GM19372 (cell line): ENCODE results near the gene TRIM7.
"Not testable (repeated sequence)": the region's sequence is repeated elsewhere in the genome, so short reads cannot be mapped to it uniquely, and the experiment has no call there.

Experiments used
- ATAC-seq: cut with Tn5 transposase; IDR thresholded peaks from one replicate; pipeline ENCODE4 v1.9.1; 2021; ENCODE audit warnings: mild to moderate bottlenecking, low read depth, moderate library complexity; ENCODE audit not compliant: unreplicated experiment

TRIM7 gene

DNA sequence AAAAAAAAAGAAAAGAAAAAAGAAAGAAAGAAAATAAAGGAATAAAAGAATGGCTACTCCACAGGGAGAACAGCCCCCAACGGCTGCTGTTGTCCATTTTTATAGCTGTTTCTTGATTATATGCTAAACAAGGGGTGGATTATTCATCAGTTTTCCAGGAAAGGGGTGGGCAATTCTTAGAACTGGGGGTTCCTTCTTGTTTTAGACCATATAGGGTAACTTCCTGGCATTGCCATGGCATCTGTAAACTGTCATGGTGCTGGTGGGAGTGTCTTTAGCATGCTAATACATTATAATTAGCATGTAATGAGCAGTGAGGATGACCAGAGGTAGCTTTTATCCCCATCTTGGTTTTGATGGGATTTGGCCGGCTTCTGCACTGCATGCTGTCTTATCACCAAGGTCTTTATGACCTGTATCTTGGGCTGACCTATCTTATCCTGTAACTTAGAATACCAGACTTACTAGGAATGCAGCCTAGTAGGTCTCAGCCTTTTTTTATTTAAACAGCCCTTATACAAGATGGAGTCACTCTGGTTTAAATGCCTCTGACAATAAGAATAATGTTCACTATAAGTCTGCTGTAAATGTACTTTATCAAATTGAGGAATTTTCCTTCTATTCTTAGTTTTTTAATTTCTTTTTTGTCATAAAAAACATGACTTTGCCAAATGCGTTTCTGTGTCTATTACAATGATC is 28.6 kb downstream of the TRIM7 start:
- ATAC-seq = no peak

DNA sequence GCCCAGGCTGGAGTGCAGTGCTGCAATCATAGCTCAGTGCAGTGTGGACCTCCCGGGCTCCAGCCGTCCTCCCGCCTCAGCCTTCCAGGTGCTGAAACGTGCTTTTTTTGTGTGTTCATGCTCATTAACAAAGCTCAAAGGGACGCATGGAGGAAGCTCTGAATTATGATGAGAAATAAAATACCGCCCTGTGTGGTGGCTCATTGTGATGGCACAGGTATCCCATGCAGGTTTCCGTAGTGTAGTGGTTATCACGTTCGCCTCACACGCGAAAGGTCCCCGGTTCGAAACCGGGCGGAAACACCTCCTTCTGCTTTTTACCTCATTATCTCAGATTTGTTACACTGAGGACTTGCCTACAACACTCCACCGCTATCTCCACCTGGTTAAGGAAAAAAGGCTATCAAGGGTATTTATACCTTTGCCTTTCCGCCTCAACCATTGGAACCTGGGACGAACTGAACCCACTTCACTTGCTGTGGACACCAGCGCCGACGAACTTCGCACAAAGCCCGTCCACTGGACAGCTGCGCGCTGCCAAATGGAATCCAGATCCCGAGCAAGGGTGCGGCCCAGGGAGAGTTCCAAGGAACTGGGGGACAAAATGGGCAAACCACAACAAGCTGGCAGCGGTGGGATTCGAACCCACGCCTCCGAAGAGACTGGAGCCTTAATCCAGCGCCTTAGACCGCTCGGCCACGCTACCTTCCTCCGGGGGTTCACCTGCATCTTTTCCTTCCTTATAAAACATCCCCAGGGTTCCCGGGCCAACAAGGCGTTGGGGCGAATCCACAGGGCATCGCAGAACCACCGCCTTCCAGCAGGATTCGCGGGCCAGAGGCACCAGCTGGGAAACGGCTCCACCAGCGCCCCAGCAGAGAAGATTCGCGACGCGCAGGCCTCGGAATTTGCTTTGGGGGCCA is 31.3 kb downstream of the TRIM7 start:
- ATAC-seq = peak; percentile 58

DNA sequence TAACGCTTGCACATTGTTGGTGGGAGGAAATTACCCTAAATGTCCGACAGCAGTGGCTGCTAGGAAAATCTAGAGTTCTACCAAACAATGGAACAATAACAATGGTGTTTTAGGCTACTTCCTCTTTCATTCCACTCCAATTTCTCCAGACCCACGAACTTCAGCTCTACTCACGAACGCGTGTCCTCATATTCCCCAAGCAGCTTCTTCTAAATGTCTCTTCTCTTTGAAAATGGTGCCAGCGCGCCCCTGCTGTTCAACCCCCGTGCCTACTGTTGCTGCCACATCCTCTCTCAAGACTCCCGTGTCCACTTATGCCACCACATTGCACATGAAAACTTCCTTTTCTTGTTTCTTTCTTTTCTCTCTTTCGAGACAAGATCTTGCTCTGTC is 32.0 kb downstream of the TRIM7 start:
- no peak for ATAC-seq

DNA sequence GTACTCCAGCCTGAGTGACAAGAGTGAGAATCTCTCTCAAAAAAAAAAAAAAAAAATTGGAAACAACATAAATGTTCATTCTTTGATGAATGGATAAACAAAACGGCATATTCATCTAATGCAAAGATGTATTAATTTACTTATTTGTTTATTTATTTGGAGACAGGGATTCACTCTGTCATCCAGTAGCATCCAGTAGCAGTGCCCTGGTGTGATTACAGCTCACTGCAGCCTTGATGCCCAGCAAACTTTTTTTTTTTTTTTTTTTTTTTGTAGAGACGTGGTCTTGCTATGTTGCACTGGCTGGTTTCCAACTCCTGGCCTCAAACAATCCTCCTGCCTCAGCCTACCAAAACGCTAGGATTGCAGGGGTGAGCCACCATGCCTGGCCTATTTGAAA is 33.2 kb downstream of the TRIM7 start:
- ATAC-seq = no peak

DNA sequence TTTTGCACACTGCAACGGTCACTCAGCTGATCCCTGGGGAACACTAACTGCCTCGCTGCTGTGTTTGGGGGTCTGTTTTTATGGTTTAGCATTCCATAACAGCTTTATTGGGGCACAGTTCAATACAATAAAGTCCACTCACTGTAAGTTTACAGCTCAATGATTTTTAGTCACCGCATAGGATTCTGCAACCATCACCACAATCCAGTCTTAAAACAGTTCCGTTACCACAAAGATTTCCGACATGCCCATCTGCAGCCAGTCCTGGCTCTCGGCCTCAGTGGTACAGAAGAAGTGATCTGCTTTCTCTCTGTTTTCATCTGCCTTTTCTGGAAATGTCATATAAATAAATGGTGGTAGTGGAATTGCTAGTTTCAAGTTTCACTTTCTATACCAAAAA is 34.0 kb downstream of the TRIM7 start:
- no peak for ATAC-seq

DNA sequence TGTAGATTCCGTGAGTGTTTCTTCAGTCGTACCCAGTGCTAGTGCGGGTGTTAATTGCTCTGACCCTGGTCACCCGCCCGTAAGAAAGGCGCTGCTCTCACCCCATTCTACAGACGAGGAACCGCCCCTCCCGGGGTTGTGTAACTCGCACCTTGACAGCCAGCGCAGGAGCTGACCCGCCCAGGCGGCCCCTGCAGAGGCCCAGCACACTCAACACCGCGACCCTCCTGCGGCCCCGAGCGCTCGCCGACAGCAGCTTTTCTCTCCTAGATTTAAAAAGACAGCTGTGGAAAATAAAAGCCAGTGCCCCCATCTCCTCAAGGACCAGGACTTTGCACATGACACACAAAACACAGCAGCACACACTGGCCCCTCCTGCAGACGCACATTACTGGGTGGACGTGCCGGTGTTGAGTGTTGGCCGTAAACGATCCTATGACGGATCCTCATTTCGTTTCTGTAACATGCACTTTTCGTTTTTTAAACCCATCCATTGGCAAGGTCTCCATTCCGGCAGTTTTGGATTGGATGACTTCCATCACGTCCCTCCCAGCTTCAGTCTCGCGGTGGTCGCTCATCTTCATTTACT is 34.7 kb downstream of the TRIM7 start:
- ATAC-seq = no peak

DNA sequence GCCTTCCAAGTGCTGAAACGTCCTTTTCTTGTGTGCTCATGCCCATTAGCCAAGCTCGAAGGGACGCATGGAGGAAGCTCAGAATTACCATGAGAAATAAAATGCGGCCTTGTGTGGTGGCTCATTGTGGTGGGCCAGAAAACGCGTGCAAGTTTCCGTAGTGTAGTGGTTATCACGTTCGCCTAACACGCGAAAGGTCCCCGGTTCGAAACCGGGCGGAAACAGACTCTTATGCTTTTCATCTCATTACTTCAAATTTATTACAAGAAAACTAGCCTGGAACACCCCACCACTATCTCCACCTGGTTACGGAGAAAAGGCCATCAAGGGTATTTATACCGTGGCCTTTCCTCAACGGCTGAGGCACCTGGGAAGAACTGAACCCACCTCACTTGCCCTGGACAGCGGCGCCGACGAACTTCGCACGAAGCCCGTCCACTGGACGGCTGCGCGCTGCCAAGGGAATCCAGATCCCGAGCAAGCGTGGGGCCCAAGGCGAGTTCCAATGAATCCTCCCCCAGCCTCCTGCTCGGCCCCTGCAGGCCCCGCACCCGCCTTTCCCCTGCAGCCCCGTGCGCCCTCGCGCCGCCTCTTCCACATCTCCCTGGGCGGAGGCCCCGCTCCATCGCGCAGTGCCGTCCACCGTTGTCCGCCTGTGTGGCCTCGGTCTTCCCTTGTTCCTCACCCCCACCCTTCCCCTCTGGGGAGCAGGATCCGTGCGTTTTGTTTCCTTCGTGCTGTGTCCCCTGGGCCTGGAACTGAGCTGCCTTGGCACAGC is 35.3 kb downstream of the TRIM7 start:
- not testable (repeated sequence) for ATAC-seq

DNA sequence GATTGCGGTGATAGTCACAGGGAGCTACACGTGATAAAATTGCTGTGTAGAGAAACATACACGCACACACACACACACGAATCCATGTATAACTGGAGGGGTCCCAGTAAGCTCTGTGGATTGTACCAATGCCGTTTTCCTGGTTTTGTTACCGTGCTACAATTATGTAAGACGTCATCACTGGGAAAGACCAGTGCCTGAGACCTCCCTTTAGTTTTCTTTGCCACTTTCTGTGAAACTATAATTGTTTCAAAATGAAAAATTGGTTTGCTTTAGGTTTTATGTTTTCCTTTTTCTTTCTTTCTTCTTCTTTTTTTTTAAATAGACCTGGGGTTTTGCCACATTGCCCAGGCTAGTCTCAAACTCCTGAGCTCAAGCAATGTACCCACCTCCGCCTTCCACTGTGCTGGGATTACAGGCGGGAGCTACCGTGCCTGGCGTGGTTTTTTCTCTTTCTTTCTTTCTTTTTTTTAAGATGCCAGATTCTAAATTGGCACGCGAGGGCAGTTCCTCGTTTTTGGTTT is 36.3 kb downstream of the TRIM7 start:
- ATAC-seq = no peak

DNA sequence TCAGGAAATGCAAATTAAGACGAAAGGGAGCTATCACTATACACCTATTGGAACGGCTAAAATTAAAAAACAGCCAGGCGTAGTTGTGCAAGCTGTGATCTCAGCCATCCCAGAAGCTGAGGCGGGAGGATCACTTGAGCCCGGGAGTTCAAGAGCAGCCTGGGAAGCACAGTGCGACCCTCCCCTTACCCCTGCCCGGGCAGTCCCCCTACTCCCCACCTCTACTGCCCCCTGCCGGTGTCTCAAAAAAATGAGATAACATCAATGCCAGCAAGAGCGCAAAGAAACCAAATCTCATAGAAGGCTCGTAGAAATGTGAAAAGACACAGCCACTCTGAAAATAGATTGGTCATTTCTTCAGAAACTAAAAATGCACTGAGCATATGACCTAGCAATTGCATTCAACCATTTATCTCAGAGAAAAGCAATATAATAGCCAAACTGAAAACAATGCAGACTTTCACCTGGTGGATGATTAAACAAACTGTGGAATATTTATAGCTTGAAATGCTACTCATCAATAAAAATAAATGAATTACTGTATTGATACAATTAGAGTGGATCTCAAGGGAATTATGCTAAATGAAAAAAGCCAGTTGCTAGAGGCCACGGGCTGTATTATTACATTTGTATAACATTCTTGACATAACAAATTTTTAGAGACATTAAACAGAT is 37.0 kb downstream of the TRIM7 start:
- no peak for ATAC-seq

DNA sequence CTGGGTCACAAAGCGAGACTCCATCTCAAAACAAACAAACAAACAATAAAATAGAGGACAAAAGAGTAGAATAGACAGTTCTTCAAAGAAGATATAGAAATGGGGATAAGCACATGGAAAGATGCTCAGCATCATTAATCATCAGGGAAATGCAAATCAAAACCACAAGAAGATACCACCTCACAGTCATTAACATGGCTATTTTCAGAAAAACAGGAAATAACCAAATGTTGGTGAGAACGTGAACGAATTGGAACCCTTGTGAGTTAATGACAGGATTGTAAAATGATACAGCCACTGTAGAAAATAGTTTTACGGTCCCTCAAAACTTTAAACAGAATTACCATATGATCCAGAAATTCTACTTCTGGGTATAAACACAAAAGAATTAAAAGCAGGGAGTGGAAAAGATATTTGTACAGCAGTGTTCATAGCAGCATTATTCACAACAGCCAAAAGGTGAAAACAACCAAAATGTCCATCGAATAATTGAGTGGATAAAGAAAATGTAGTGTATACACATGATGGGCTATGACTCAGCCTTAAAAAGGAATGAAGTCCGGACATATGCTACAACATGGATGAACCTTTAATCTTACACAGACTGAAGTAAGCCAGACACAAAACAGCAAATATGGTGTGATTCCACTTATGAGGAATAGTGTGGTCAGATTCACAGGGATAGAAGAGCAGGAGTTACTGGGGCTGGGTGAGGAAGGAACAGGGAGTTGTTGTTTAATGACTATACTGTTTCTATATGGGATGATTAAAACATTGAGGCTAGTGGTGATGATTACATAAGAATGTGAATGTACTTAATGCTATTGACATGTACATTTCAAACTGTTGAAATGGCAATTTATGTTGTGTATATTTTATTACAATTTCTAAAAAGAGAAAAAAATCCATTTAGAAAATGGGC is 37.9 kb downstream of the TRIM7 start:
- ATAC-seq = no peak

DNA sequence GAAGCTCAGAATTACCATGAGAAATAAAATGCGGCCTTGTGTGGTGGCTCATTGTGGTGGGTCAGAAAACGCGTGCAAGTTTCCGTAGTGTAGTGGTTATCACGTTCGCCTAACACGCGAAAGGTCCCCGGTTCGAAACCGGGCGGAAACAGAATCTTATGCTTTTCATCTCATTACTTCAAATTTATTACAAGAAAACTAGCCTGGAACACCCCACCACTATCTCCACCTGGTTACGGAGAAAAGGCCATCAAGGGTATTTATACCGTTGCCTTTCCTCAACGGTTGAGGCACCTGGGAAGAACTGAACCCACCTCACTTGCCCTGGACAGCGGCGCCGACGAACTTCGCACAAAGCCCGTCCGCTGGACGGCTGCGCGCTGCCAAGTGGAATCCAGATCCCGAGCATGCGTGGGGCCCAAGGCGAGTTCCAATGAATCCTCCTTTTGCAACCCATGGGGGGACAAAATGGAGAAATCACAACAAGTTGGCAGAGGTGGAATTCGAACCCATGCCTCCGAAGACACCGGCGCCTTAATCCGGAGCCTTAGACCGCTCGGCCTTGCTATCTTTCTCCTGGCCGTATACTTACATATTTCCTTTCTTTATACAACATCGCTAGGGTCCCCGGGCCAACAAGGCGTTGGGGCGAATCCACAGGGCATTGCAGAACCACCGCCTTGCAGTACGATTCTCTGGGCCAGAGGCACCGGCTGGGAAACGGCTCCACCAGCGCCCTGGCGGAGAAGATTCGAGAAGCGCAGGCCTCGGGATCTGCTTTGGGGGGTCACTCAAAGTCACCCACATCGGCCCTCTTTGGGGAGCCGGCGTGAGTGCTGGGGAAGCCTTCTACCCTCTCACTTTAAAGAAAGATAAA is 40.7 kb downstream of the TRIM7 start:
- ATAC-seq = no peak

DNA sequence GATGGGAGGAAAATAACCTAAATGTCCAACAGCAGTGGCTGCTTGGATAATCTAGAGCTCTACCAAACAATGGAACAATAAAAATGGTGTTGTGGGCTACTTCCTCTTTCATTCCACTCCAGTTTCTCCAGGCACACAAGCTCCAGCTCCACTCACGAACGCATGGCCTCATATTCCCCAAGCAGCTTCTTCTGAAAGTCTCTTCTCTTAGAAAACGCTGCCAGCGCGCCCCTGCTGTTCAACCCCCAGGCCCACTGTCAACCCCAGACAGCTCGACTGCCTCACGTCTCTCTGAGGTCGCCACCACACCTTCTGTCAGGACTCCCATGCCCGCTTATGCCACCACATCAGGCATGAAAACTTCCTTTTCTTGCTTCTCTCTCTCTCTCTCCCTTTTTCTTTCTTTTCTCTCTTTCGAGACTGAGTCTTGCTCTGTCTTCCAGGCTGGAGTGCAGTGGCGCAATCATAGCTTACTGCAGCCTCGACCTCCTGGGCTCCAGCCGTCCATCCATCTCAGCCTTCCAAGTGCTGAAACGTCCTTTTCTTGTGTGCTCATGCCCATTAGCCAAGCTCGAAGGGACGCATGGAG is 41.4 kb downstream of the TRIM7 start:
- ATAC-seq = no peak

DNA sequence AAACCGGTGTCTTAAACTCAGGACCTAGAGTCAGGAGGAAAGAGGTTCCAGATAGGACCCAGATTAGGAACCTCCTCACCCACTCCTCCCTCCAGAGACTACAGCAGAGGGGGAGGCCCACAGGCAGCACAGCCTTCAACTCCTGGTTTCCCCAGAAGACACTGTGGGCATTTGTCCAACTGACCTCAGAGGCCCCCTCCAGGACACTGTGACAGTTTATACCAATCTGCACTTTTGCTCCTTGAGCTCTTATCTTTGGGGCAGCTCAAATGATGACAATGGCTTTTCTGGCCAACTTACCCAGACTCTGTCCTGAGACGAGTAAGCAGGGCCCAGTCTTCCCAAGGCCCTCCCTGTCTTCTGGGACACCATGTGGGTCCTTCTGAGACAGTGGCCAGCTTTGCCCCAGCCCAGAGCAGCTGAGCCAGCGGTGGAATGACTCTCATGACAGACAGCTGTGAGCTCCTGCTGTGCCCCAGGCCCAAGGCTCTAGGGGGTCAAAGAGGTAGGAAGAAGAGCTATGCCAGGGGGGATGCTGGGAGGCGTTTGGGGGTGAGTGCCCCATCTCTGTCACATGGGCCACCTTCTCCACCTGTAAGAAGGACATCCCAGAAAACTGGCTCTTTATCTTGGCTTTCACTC is 43.3 kb downstream of the TRIM7 start:
- no peak for ATAC-seq

DNA sequence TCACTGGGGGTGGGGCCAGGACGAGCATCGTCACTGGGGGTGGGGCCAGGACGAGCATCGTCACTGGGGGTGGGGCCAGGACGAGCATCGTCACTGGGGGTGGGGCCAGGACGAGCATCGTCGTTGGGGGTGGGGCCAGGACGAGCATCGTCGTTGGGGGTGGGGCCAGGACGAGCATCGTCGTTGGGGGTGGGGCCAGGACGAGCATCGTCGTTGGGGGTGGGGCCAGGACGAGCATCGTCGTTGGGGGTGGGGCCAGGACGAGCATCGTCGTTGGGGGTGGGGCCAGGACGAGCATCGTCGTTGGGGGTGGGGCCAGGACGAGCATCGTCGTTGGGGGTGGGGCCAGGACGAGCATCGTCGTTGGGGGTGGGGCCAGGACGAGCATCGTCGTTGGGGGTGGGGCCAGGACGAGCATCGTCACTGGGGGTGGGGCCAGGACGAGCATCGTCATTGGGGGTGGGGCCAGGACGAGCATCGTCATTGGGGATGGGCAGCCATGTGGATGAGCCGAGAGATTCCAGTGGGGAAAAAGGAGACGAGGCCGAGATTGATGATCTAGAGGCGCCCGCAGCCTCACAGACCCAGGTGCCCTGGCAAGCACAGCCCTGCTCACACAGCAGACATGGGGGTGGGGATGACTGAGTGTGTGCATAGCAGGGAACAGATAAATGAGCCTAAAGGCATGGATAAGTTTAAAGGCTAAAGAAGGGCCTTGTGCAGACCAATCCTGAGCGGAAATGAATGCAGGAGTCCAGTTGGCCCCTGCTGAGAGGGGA is 44.1 kb downstream of the TRIM7 start:
- ATAC-seq = not testable (repeated sequence)

DNA sequence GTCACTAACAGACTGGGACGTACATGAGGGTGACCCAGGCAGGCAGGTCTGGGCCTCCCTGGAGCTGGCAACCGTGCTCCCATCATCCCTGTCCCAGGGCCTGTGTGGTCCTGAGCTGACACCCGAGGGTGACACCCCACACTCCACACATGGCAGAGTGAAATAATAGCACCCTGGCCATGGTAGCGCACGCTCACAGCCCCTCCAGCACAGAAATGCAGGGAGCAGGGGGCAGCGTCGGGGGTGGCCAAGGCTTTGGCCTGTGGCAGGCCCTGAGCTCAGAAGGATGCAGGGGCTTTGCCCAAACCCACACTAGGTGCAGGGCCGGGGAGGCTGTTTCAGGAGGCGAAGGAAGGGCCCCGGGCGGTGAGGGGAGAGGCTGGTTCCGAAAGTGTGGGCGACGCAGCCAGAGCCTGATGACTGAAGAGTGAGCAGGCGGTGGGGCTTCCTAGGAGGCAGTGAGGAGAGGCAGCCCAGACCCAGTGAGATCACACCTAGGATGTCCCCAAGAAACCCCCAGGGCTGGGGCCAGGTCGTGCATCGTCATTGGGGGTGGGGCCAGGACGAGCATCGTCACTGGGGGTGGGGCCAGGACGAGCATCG is 44.7 kb downstream of the TRIM7 start:
- peak; percentile 32 for ATAC-seq
